Effector memory CD4-positive, alpha-beta T cell (primary cell): Measurements from ENCODE around the gene USH2A.

ENCODE experiments used
- DNase-seq, 3 donors: peaks; one replicate each; pipeline ENCODE4 v3.0.0-alpha.2; 2020
- H3K27ac ChIP-seq: 2 replicates; pipeline ENCODE4 v1.7.0; 2013; ENCODE audit warnings: mild to moderate bottlenecking, low read length, moderate library complexity; ENCODE audit not compliant: insufficient read depth, poor library complexity, severe bottlenecking
- H3K27me3 ChIP-seq: replicated peaks from 2 replicates; pipeline ENCODE4 v1.7.0; 2013; ENCODE audit warnings: mild to moderate bottlenecking, low read length; ENCODE audit not compliant: insufficient read depth, control insufficient read depth, poor library complexity, severe bottlenecking
- H3K36me3 ChIP-seq: 2 replicates; pipeline ENCODE4 v1.7.0; 2013; ENCODE audit warnings: mild to moderate bottlenecking, low read length, moderate library complexity; ENCODE audit not compliant: control insufficient read depth, insufficient read depth
- H3K4me1 ChIP-seq: 2 replicates; pipeline ENCODE4 v1.7.0; 2013; ENCODE audit warnings: low read length, mild to moderate bottlenecking; ENCODE audit not compliant: control insufficient read depth, insufficient read depth, poor library complexity, severe bottlenecking
- H3K4me3 ChIP-seq: 2 replicates; pipeline ENCODE4 v1.7.0; 2013; ENCODE audit warnings: low read length, low read depth, mild to moderate bottlenecking; ENCODE audit not compliant: insufficient read depth, poor library complexity, severe bottlenecking
- H3K9me3 ChIP-seq: 2 replicates; pipeline ENCODE4 v1.7.0; 2013; ENCODE audit warnings: mild to moderate bottlenecking, low read length, moderate library complexity; ENCODE audit not compliant: control insufficient read depth

Gene USH2A

DNA sequence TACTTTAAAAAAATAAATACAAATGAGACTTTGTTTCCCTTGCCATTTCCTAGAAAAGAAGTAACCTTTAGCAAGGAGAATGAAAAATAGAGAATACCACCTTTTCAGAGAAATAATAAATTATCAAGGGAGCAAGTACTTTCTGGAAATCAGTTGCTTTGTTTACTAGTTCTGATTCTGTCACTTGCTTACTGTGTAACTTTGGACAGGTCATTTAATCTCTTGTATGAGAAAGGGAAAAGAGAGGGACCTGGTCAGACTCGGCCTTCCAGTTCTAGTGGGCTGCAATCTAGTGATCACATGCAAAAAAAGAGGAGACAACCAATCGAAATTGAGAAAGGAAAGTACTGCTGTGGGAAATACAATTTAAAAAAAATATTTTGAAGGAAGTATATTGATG lies 822.0 kb downstream of the USH2A start:
- no peaks in the 10 kb centered on the region for H3K27me3 ChIP-seq
- H3K4me3 ChIP-seq = no peak overlapping the region
- no peaks in the 10 kb centered on the region for H3K9me3 ChIP-seq
- H3K4me1 ChIP-seq = no peaks in the 10 kb centered on the region
- DNase-seq = no peak
- H3K36me3 ChIP-seq = no peaks in the 10 kb centered on the region
- no peak overlapping the region for H3K27ac ChIP-seq

DNA sequence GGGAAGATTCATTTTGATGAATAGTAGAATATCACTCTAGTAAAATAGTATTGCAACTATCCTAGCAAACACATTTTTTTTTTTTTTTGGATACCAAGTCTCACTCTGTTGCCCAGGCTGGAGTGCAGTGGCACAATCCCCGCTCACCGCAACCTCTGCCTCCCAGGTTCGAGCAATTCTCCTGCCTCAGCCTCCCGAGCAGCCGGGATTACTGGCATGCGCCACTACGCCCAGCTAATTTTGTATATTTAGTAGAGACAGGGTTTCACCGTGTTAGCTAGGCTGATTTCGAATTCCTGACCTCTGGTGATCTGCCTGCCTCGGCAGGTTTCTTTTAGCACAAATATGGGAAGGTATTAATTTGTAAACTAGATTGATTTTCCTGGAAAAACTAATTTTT lies 822.4 kb downstream of the USH2A start:
- Histone ChIP-seq H3K9me3 (no peaks in the 10 kb centered on the region), H3K27me3 (no peaks in the 10 kb centered on the region), H3K4me3 (no peak overlapping the region), H3K27ac (no peak overlapping the region), H3K36me3 (no peaks in the 10 kb centered on the region), H3K4me1 (no peaks in the 10 kb centered on the region)
- no peak for DNase-seq

GRCh38 chr1:215600258-215600792 lies 822.9 kb downstream of the USH2A start:
- Histone ChIP-seq H3K27me3 (no peaks in the 10 kb centered on the region), H3K9me3 (no peaks in the 10 kb centered on the region), H3K27ac (no peak overlapping the region), H3K36me3 (no peaks in the 10 kb centered on the region), H3K4me3 (no peak overlapping the region), H3K4me1 (no peaks in the 10 kb centered on the region)
- no peak for DNase-seq

DNA sequence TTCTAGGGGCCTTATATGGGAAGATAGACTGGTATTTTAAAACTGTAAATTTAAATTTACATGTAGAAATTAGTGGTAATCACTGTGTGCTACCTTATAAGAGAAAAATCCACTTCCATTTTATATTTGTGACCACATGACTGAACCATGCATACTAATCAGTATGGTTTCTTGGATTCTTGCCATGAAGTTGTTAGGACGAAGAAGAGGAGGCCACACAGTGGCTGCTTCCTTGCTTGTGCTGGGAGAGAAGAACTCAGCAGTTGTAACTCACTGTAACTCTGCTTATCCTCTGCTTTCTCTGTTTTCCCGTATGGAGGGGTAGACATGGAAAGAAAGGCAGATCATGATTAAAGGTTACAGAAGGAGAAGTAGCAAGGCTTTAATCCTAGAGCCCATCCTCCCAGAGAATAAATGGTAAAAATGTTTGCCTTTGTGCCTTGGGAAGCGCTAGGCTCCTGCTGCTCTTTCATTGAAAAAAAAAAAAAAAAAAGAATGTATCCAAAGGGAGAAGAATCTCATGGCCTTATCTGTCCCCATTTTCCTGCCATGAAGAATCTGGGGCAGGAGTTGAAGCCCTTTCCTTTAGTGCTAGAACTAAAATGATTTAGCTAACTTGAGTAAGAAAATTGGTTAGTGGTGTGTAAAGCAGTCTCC lies 823.7 kb downstream of the USH2A start:
- H3K27me3 ChIP-seq = no peaks in the 10 kb centered on the region
- no peak for DNase-seq
- no peak overlapping the region for H3K27ac ChIP-seq
- no peak overlapping the region for H3K4me3 ChIP-seq
- no peaks in the 10 kb centered on the region for H3K9me3 ChIP-seq
- H3K36me3 ChIP-seq = no peaks in the 10 kb centered on the region
- H3K4me1 ChIP-seq = no peaks in the 10 kb centered on the region

DNA sequence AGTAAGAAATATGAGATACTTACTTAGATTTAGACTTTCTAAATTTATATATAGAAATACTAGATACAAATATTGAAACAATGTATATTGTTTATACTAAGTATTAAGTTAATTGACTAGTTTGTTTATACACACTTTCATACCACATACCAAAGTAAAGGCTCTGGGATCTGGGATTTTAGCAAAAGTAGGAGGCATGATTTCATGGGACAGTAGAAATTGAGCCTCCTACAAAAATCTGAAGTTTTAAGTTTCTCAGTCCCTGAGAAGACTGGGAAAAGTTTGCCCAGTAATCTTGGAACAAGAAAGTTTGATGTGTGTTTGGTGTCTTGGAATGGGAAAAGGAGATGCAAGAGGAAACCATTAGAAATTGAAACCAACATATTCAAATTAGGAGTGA lies 825.3 kb downstream of the USH2A start:
- Histone ChIP-seq H3K36me3 (no peaks in the 10 kb centered on the region), H3K27ac (no peak overlapping the region), H3K4me3 (no peak overlapping the region), H3K27me3 (no peaks in the 10 kb centered on the region), H3K9me3 (no peaks in the 10 kb centered on the region), H3K4me1 (no peaks in the 10 kb centered on the region)
- no peak for DNase-seq

GRCh38 chr1:215595231-215595630 lies 828.0 kb downstream of the USH2A start:
- Histone ChIP-seq H3K27ac (no peak overlapping the region), H3K9me3 (no peaks in the 10 kb centered on the region), H3K36me3 (no peaks in the 10 kb centered on the region), H3K4me1 (no peaks in the 10 kb centered on the region), H3K27me3 (no peaks in the 10 kb centered on the region), H3K4me3 (no peak overlapping the region)
- DNase-seq = no peak

DNA sequence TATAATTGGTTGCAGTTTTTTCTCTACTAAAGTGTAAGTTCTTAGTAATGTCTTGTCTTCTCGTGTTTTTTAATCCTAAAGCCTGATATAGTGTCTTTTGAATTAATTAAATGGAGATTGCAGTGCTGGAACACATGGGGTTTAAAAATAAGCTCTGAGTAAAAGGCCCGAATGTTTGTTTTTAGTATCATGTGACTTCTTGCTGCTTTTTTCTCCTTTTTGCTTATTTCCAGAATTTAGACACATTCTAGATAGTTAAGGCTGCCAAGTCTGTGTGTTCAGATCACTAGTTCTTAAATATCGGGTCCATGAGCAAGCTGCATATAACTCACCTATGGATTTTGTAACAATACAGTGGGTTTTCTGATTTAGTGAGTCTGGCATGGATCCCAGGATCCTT lies 828.6 kb downstream of the USH2A start:
- DNase-seq = no peak
- no peaks in the 10 kb centered on the region for H3K9me3 ChIP-seq
- H3K4me1 ChIP-seq = no peaks in the 10 kb centered on the region
- H3K27me3 ChIP-seq = no peaks in the 10 kb centered on the region
- no peak overlapping the region for H3K27ac ChIP-seq
- H3K36me3 ChIP-seq = no peaks in the 10 kb centered on the region
- no peak overlapping the region for H3K4me3 ChIP-seq

- Histone ChIP-seq H3K4me1 (no peaks in the 10 kb centered on the region), H3K4me3 (no peak overlapping the region), H3K27me3 (no peaks in the 10 kb centered on the region), H3K9me3 (no peaks in the 10 kb centered on the region), H3K27ac (no peak overlapping the region), H3K36me3 (no peaks in the 10 kb centered on the region)
- DNase-seq = no peak
Measured at GRCh38 chr1:215590779-215591491, 832.3 kb downstream of the USH2A start.

DNA sequence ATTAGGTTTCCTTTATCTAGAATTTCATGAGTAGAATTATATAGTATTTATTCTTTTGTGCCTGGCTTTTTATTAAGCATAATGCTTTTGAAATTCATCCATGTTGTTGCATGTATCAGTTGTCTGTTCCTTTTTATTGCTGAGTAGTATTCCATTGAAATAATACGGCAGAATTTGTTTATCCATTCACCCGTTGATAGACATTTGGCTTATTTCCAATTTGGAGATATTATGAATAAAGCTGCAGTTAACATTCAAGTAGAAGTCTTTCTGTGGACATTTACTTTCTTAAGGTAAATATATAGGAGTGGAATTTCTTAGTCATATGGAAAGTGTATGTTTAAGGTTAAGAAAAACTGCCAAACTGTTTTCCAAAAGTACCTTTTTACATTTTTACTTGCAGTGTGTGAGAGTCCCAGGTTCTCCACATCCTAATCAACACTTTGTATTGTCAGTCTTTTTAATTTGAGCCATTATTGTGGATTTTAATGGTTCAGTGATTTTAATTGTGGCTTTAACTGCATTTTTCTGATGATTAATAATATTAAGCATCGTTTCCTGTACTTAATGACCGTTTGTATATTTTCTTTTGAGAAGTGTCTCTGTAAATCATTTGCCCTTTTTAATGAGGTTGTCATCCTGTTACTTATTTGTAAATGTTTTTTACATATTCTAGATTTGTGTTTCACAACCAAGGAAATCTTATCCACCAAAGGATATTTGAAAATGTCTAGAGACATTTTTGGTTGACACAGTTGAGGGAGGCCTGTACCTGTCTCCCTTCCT lies 833.4 kb downstream of the USH2A start:
- Histone ChIP-seq H3K27ac (no peak overlapping the region), H3K36me3 (no peaks in the 10 kb centered on the region), H3K4me3 (no peak overlapping the region), H3K27me3 (no peaks in the 10 kb centered on the region), H3K9me3 (no peaks in the 10 kb centered on the region), H3K4me1 (no peaks in the 10 kb centered on the region)
- no peak for DNase-seq

DNA sequence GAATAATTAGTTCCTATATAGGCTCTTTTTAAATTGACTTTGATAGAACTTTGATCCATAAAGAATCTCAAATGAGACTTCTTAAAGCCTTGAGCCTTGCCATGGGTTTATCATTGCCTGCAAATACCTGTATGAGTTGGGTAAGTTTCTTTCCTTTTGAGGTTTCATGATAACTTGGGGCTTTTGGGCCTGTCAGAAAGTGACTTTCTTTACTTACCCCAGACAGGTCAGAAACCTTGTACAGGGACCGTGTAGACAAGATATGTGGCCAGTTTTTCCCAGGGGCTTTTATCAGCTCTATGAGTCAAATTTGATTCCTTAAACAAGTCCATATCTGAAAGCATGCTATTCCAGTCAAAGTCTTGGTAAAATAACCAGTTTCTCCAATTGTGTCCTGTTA lies 838.9 kb downstream of the USH2A start:
- Histone ChIP-seq H3K4me3 (no peak overlapping the region), H3K27ac (no peak overlapping the region), H3K9me3 (no peaks in the 10 kb centered on the region), H3K4me1 (no peaks in the 10 kb centered on the region), H3K27me3 (no peaks in the 10 kb centered on the region), H3K36me3 (no peaks in the 10 kb centered on the region)
- no peak for DNase-seq
